GM12874 (cell line): ENCODE data around the gene PARM1.

Source experiments
- TF ChIP-seq, protein P1 (sequence below): IDR thresholded peaks from 2 replicates; pipeline ENCODE4 v1.5.1; 2011; ENCODE audit warnings: low read depth, mild to moderate bottlenecking, control low read depth, low read length, moderate library complexity; ENCODE audit not compliant: insufficient read depth

PARM1 gene

GRCh38 chr4:74900862-74901261, 32.1 kb upstream of the PARM1 start:
- TF ChIP-seq, protein P1, sequence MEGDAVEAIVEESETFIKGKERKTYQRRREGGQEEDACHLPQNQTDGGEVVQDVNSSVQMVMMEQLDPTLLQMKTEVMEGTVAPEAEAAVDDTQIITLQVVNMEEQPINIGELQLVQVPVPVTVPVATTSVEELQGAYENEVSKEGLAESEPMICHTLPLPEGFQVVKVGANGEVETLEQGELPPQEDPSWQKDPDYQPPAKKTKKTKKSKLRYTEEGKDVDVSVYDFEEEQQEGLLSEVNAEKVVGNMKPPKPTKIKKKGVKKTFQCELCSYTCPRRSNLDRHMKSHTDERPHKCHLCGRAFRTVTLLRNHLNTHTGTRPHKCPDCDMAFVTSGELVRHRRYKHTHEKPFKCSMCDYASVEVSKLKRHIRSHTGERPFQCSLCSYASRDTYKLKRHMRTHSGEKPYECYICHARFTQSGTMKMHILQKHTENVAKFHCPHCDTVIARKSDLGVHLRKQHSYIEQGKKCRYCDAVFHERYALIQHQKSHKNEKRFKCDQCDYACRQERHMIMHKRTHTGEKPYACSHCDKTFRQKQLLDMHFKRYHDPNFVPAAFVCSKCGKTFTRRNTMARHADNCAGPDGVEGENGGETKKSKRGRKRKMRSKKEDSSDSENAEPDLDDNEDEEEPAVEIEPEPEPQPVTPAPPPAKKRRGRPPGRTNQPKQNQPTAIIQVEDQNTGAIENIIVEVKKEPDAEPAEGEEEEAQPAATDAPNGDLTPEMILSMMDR = no peak

DNA sequence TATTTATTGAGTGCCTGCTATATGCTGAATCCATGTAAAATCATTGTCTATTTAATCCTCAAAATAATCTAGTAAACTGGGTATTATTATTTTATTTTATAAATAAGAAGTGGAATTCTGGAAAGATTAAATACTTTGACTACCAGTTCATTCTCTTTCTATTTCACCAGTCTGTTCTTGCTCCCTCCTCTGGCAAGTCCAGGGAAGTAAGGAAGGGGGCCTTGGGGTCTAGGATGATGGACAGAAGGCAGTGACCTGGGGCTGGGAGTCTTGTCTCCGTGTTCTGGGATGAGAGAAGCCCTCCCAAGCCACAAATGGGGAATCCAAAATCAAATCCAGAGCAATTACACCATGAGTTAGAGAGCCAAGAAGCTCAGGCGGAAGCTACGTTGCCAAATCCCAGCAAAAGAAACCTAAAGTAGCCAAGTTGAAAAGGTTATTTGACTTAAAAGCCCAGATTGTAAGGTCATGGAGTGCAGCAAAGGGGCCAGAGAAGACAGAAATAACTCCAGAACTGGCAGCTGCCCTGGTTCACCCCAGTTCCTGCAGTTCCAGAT, 28.3 kb upstream of the PARM1 start:
- TF ChIP-seq, protein P1 = no peak

DNA sequence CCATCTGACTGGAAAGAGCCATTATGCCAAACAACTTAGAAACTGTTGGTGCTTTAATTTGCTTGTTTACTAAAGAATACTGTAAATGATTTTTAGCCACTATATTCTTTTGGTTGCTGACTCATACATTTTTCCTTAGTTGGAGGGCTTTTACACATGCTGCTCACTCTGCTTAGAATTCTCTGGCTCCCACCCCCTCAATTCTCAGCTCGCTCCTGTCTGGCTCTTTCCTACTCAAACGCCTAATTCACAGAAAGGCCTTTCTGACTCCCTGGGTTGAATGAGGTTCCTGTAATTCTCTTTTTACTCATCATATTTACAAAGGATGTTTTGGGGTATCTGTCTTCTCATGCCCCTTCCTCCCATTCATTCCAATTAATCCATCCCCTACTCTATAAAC, 26.1 kb upstream of the PARM1 start:
- TF ChIP-seq, protein P1 = no peak

DNA sequence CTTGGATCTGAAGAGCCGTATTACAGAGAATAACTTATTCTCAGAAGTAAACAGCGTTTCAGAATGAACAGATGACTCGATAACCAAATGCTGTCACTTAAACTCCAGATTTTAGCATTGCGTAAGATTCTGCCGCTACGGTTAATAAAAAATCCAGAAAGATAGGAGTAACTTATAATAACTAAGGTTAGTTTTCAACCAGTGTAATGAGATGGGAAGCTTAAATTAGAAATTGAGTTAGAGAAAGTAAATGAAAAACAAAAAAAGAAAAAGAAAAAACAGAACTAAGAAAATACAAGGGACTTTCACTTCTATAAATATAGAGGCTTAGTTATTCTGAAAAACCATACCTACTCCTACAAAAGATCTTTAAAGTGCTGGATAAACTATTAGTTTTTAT, 13.1 kb upstream of the PARM1 start:
- TF ChIP-seq, protein P1 = no peak

GRCh38 chr4:74920704-74921103, 12.2 kb upstream of the PARM1 start:
- TF ChIP-seq, protein P1 = no peak

GRCh38 chr4:74921490-74921889, 11.4 kb upstream of the PARM1 start:
- TF ChIP-seq, protein P1 = no peak

DNA sequence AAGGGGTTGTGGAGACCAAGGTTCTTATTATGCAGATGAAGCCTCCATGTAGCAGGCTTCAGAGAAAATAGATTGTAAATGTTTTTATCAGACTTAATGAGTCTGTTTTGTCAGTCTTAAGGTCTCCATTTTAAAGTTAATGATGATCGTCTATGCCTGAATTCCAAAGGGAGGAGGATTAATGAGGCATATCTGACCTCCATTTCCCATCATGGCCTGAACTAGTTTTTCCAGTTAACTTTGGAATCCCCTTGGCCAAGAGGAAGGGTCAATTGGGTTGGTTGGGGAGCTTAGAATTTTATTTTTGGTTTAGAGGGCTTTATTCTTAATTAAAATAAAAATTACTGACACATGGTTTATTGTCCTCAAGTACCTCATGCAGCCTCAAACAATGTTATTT, 6.9 kb upstream of the PARM1 start:
- TF ChIP-seq, protein P1 = no peak
